ENCODE data around the gene PPP2R2B.

PPP2R2B gene

GRCh38 chr5:146802945-146803522 is 75.5 kb downstream of the PPP2R2B start (continued):
- no peak for TF ChIP-seq ARNTL (CRISPR knock-in tag; IDR thresholded peaks at IDR 0.05; ENCODE audit: borderline replicate concordance, low read depth)

GRCh38 chr5:146799671-146800070 is 78.9 kb downstream of the PPP2R2B start:
- no peak for TF ChIP-seq ZNF565 (CRISPR knock-in tag; conservative IDR thresholded peaks at IDR 0.05; ENCODE audit: low read depth)
- TF ChIP-seq CSRNP3 (CRISPR knock-in tag; IDR thresholded peaks at IDR 0.05) = no peak
- TF ChIP-seq ZFP30 (CRISPR knock-in tag; IDR thresholded peaks at IDR 0.05) = no peak
- peak; percentile 28; the same call in 1 of the 2 replicates for TF ChIP-seq ISL1 (CRISPR knock-in tag; IDR thresholded peaks at IDR 0.05)
- no peak for ATAC-seq

- TF ChIP-seq ZFP30 (CRISPR knock-in tag; IDR thresholded peaks at IDR 0.05) = no peak
- TF ChIP-seq ZNF565 (CRISPR knock-in tag; conservative IDR thresholded peaks at IDR 0.05; ENCODE audit: low read depth) = no peak
- no peak for TF ChIP-seq ZFP3 (CRISPR knock-in tag; IDR thresholded peaks at IDR 0.05)
- TF ChIP-seq, protein P1, sequence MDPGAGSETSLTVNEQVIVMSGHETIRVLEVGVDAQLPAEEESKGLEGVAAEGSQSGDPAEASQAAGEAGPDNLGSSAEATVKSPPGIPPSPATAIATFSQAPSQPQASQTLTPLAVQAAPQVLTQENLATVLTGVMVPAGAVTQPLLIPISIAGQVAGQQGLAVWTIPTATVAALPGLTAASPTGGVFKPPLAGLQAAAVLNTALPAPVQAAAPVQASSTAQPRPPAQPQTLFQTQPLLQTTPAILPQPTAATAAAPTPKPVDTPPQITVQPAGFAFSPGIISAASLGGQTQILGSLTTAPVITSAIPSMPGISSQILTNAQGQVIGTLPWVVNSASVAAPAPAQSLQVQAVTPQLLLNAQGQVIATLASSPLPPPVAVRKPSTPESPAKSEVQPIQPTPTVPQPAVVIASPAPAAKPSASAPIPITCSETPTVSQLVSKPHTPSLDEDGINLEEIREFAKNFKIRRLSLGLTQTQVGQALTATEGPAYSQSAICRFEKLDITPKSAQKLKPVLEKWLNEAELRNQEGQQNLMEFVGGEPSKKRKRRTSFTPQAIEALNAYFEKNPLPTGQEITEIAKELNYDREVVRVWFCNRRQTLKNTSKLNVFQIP (CRISPR knock-in tag; IDR thresholded peaks at IDR 0.05; ENCODE audit: borderline replicate concordance, low read depth) = no peak
- TF ChIP-seq TSHZ2 (CRISPR knock-in tag; IDR thresholded peaks at IDR 0.05) = no peak
- TF ChIP-seq ISL1 (CRISPR knock-in tag; IDR thresholded peaks at IDR 0.05) = no peak
- no peak for TF ChIP-seq SNAI2 (CRISPR knock-in tag; IDR thresholded peaks at IDR 0.05)
- no peak for TF ChIP-seq ESRRG (CRISPR knock-in tag; IDR thresholded peaks at IDR 0.05)
- TF ChIP-seq CSDC2 (CRISPR knock-in tag; IDR thresholded peaks at IDR 0.05) = no peak
- no peak for TF ChIP-seq CREB5 (CRISPR knock-in tag; IDR thresholded peaks at IDR 0.05; ENCODE audit: low read depth)
- no peak for TF ChIP-seq PATZ1 (CRISPR knock-in tag; IDR thresholded peaks at IDR 0.05; ENCODE audit: borderline replicate concordance)
- no peak for TF ChIP-seq OSR1 (CRISPR knock-in tag; IDR thresholded peaks at IDR 0.05)
- TF ChIP-seq BACH2 (CRISPR knock-in tag; IDR thresholded peaks at IDR 0.05; ENCODE audit: borderline replicate concordance) = no peak
- TF ChIP-seq TOX (CRISPR knock-in tag; IDR thresholded peaks at IDR 0.05; ENCODE audit: borderline replicate concordance) = no peak
- no peak for TF ChIP-seq ZC3H10 (CRISPR knock-in tag; IDR thresholded peaks at IDR 0.05)
- no peak for TF ChIP-seq CSRNP3 (CRISPR knock-in tag; IDR thresholded peaks at IDR 0.05)
- TF ChIP-seq RARB (CRISPR knock-in tag; IDR thresholded peaks at IDR 0.05) = no peak
- no peak for ATAC-seq
Measured at GRCh38 chr5:146799231-146799630, 79.3 kb downstream of the PPP2R2B start.

Measured in SK-N-SH treated with all-trans-retinoic acid at 6 μM for 48 hours (cell line).